Upper lobe of left lung (tissue), 4 donors: ENCODE data around the gene GPR15LG.

Experiments used
- POLR2A ChIP-seq, 4 donors: fragments of 450-650 bp; IDR thresholded peaks; one replicate each; pipeline ENCODE4 v1.5.1; 2016 to 2017; ENCODE audit warnings: antibody characterized with exemption in 4 of 4, mild to moderate bottlenecking in 2 of 4
- TF ChIP-seq, protein P1 (sequence below), 6 experiments: fragments of 450-650 bp in 4 of 6; fragments of 200-600 bp in 2 of 6; sonication (generic) in 2 of 6; IDR thresholded peaks; one replicate each; pipeline ENCODE4 v1.5.1; 2016 to 2019; ENCODE audit warnings: antibody characterized with exemption in 6 of 6

DNA sequence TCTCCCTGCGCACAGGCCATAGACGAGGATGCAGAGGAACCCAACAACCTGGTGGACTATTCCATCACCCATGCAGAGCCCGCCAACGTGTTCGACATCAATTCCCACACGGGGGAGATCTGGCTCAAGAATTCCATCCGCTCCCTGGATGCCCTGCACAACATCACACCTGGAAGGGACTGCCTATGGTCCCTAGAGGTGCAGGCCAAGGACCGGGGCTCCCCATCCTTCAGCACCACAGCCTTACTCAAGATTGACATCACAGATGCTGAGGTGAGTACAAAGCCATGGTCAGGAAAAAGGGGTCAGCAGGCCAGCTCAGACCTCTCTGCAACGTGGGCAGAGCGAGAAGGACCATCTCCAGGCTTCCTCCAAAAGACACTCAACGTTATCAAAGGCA lies 39.5 kb downstream of the GPR15LG start:
- TF ChIP-seq, protein P1, sequence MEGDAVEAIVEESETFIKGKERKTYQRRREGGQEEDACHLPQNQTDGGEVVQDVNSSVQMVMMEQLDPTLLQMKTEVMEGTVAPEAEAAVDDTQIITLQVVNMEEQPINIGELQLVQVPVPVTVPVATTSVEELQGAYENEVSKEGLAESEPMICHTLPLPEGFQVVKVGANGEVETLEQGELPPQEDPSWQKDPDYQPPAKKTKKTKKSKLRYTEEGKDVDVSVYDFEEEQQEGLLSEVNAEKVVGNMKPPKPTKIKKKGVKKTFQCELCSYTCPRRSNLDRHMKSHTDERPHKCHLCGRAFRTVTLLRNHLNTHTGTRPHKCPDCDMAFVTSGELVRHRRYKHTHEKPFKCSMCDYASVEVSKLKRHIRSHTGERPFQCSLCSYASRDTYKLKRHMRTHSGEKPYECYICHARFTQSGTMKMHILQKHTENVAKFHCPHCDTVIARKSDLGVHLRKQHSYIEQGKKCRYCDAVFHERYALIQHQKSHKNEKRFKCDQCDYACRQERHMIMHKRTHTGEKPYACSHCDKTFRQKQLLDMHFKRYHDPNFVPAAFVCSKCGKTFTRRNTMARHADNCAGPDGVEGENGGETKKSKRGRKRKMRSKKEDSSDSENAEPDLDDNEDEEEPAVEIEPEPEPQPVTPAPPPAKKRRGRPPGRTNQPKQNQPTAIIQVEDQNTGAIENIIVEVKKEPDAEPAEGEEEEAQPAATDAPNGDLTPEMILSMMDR (IDR thresholded peaks at IDR 0.05) = no peak
- no peak for TF ChIP-seq POLR2A (IDR thresholded peaks at IDR 0.05)
